Activated CD4-positive, alpha-beta T cell treated with anti-CD3 and anti-CD28 coated beads, Interleukin-10, Interleukin-2, amounts not matched to agents 100 ng/mL and 50 ng/mL, durations not matched to agents 16 hours and 8 hours (primary cell): ENCODE data around the gene DCAF11.
A peak's percentile ranks its signal among the peaks of the same experiment; 100 is the strongest.
"Not testable (repeated sequence)": the region's sequence is repeated elsewhere in the genome, so short reads cannot be mapped to it uniquely, and the experiment has no call there.

Experiments
- DNase-seq: peaks from one replicate; pipeline ENCODE4 v3.0.0-alpha.2; 2020

The DCAF11 gene

GRCh38 chr14:24098229-24098926, 16.2 kb upstream of the DCAF11 start:
- DNase-seq: no peak

GRCh38 chr14:24098927-24099813, 15.4 kb upstream of the DCAF11 start:
- no peak for DNase-seq

GRCh38 chr14:24100197-24100981, 14.2 kb upstream of the DCAF11 start:
- DNase-seq: no peak

- DNase-seq: no peak
Measured at GRCh38 chr14:24100982-24101494, 13.5 kb upstream of the DCAF11 start.

- no peak for DNase-seq
Measured at GRCh38 chr14:24102357-24103048, 12.1 kb upstream of the DCAF11 start.

- DNase-seq: no peak
Measured at GRCh38 chr14:24103451-24103850, 11.1 kb upstream of the DCAF11 start.

- not testable (repeated sequence) for DNase-seq
Measured at GRCh38 chr14:24105609-24106239, 8.9 kb upstream of the DCAF11 start.

- DNase-seq: no peak
Measured at GRCh38 chr14:24106672-24107271, 7.8 kb upstream of the DCAF11 start.

GRCh38 chr14:24108336-24108874, 6.2 kb upstream of the DCAF11 start:
- no peak for DNase-seq

- no peak for DNase-seq
Measured at GRCh38 chr14:24110060-24110459, 4.5 kb upstream of the DCAF11 start.

- no peak for DNase-seq
Measured at GRCh38 chr14:24110523-24110922, 4.1 kb upstream of the DCAF11 start.

GRCh38 chr14:24113379-24113800, 1.2 kb upstream of the DCAF11 start:
- DNase-seq: no peak

GRCh38 chr14:24113801-24114531, 611 bp upstream of the DCAF11 start:
- DNase-seq: peak; percentile 87

GRCh38 chr14:24115422-24116127, 998 bp downstream of the DCAF11 start:
- no peak for DNase-seq

GRCh38 chr14:24116128-24116814, 1.7 kb downstream of the DCAF11 start:
- DNase-seq: no peak

GRCh38 chr14:24117179-24117578, 2.6 kb downstream of the DCAF11 start:
- DNase-seq: no peak

- no peak for DNase-seq
Measured at GRCh38 chr14:24119691-24120090, 5.1 kb downstream of the DCAF11 start.

GRCh38 chr14:24121210-24121609, 6.6 kb downstream of the DCAF11 start:
- no peak for DNase-seq

GRCh38 chr14:24122416-24122815, 7.8 kb downstream of the DCAF11 start:
- no peak for DNase-seq
